Measurements from ENCODE around the gene NTM.

- TF ChIP-seq CTCF (IDR thresholded peaks at IDR 0.05; ENCODE audit: control extremely low read depth in 1 of 3, insufficient read depth in 1 of 3, low read depth in 1 of 3, low read length in 3 of 3) (no peak), JUN (IDR thresholded peaks at IDR 0.05; ENCODE audit: low read depth, low read length) (no peak), EP300 (IDR thresholded peaks at IDR 0.05; ENCODE audit: borderline replicate concordance in 1 of 2, low read depth in 2 of 2, low read length in 2 of 2) (no peak), POLR2A (IDR thresholded peaks at IDR 0.05; ENCODE audit: control extremely low read depth in 1 of 2, low read depth in 2 of 2, low read length in 2 of 2) (no peak), POLR2AphosphoS5 (IDR thresholded peaks at IDR 0.05; ENCODE audit: low read depth, low read length) (no peak), CREB1 (IDR thresholded peaks at IDR 0.05) (no peak), ZNF274 (IDR thresholded peaks at IDR 0.05; ENCODE audit: borderline replicate concordance, extremely low read depth, low read length) (no peak), EZH2 (IDR thresholded peaks at IDR 0.05; ENCODE audit: low read depth, low read length, severe bottlenecking) (no peak), EGR1 (IDR thresholded peaks at IDR 0.05; ENCODE audit: borderline replicate concordance, low read depth, low read length) (no peak), KDM1A (IDR thresholded peaks at IDR 0.05; ENCODE audit: borderline replicate concordance, low read length) (no peak), MAFK (IDR thresholded peaks at IDR 0.05; ENCODE audit: low read depth, low read length) (no peak), RAD21 (IDR thresholded peaks at IDR 0.05 in 1 of 2, conservative IDR thresholded peaks at IDR 0.05 in 1 of 2; ENCODE audit: low read depth in 2 of 2, low read length in 2 of 2) (no peak), CHD2 (IDR thresholded peaks at IDR 0.05; ENCODE audit: low read length) (no peak)
These were observed 607.9 kb downstream of the NTM start for GRCh38 chr11:131978351-131978750.
